Measurements from ENCODE around the gene ATP6V0C. TPM values are rescaled to one million over a fixed set of nuclear protein-coding genes. Genes with fewer than 3 reads are reported as not detected.

Gene ATP6V0C
- 137 TPM for total RNA-seq
- long read RNA-seq, transcript ATP6V0C-201 (3 exons, 1,175 nt), result major isoform, 39 of 39 reads
- long read RNA-seq, partial matches to known transcripts, result 0 of 39 reads
- long read RNA-seq, other reads (novel, unspliced or antisense), result 0 of 39 reads

GRCh38 chr16:2513405-2514332 is at the start of gene ATP6V0C:
Gene ATP6V0C, plus strand, starts transcription at chr16:2513952. Its CDS starts 152 bp downstream, at chr16:2514104.
- intact Hi-C loops (cut with DNase I), result loop anchor here (1.0 to 5.0 kb wide), 2 partner anchors 12 to 306 kb away; partner anchors contain the start of gene MLST8
- peak; percentile 87 for ATAC-seq
- peak; percentile 97 for DNase-seq (ENCODE audit: missing footprints)

- no peak for ATAC-seq
- no peak for DNase-seq (ENCODE audit: missing footprints)
- intact Hi-C loops (cut with DNase I), result loop anchor here (5.0 kb wide), 1 partner anchor 33 kb away; no protein-coding TSS in a partner anchor
These were observed 49.4 kb upstream of the ATP6V0C start for GRCh38 chr16:2464333-2464732.

DNA sequence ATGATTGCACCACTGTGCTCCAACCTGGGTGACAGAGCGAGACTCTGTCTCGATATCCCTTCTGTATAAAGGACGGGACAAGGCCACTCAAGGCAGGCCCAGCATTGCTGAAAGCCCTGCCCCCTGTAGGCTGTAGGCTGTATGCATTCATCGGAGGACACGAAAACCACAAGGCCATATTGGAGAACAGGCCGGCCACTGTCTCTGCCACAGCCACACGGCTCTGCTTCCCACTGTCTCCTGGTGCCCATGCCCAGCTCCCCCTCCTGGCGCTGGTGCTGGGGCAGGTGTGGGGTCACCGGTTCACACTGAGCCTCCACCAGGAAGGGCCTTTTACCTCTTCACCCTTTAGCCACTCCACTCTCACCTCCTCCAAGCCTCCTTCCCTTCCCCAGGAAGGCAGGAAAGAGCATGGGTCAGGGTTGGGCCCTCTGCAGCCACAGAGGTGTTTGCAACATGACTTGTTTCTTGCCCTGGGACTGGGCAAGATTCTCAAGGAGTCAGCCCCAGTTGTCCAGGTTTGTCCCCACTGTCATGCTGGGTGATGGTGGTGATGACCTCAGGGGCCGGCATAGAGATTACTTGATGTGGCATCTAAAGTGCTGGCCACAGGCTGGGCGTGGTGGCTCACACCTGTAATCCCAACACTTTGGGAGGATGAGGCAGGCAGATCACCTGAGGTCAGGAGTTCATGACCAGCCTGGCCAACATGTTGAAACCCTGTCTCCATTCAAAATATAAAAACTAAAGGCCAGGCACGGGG is 47.9 kb upstream of the ATP6V0C start:
- intact Hi-C loops (cut with DNase I), result no loop called here
- ATAC-seq, result no peak

DNA sequence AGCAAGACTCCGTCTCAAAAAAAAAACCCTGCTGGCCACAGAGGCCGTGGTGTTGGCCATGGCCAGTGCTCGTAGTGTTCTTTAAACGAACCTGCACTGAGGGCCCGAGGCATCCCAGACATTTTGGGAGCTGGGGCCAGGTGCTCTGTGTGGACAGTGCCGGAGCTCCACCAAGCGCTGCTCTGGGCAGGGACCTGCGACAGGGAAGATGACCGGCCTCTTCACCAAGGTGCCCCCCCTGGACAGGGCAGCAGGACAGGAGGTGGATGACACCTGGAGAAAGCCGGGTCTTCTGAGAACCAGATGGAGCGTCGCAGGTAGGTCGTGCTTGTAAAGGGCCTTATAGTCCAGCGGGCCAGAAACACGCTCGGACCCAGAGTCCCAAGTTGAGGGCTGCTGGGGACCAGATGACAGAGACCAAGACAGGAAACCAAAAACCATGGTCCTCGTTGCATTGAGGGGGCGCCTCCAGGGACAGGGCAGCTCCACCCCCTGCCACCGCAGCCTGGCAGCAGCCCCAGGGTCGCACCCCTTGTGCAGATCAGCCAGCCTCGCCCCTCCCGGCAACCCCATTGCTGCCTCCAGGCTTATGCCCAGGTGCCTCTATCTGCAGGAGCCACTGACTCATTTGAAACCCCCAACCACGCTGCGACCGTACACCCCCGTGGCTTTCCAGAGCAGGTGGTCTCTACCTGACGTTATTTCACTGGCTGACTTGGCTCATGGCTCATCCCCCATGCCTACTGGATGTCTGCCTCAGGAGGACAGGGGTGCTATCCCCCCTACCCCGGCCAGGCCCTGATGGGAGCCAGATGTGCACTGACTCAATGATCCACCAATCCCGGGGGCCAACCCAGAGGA is 46.9 kb upstream of the ATP6V0C start:
- ATAC-seq (no peak), DNase-seq (ENCODE audit: missing footprints) (no peak)
- intact Hi-C loops (cut with DNase I), result no loop called here

More for the DNA sequence above, 47.9 kb upstream of the ATP6V0C start:
- no peak for DNase-seq (ENCODE audit: missing footprints)

DNA sequence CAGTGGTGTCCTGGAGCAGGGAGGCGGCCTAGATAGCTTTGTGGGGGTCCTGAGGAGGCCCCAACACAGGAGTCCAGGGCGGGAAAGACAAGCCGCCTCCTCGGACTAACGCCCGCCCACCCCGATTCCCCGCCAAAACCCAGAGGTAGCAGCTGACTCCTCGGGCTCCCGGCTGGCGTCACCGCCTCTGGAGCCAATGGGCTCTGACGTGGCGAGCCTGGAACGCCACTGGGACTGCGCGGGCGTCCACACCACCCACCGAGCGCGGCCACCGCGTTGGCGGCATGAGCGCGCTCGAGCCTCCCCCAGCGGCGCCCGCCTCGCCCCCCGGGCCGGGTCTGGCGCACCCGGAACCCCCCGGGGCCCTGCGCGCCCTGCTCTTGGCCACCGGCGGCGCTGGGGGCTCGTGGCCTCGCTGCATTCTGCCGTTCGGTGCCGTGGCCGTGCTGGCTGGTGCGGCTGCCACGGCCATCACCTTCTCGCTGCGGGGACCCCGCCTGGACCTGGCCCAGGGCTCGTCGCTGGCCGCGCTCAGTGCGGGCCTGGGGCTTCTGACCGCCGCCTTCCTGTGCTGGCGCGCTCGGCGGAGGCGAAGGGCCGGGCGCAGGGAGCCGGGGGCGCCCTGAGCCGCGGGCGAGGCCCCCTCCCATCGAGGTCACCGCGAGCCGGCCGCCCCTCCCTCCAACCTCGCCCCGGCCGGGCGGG is 46.1 kb upstream of the ATP6V0C start:
- ATAC-seq (peak; percentile 85), DNase-seq (ENCODE audit: missing footprints) (peak; percentile 88)
- intact Hi-C loops (cut with DNase I), result no loop called here

DNA sequence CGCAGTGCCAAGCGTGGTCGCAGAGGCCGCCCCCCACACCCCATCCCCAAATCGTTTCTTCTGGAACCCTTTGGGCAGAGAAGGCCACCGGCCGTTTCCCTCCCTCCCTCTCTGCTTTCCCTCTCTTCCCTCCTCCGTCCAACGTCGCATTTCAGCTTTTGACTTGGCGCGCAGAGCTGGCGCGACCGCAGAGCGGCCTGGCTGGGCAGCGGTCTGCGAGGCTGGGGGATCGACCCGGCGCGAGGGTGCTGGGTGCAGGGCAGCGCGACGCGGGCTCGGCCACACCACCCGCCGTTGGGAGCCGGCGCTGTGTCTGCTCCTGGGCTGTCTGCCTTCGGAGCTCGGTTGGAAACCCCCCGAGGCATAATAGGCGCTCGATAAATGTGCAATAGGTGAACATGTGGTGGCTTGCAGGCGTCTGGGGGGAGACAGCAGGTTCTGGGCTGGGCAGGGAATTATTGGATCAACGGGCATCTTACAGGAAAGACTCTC is 45.5 kb upstream of the ATP6V0C start:
- intact Hi-C loops (cut with DNase I), result no loop called here
- no peak for ATAC-seq
- DNase-seq (ENCODE audit: missing footprints), result no peak

DNA sequence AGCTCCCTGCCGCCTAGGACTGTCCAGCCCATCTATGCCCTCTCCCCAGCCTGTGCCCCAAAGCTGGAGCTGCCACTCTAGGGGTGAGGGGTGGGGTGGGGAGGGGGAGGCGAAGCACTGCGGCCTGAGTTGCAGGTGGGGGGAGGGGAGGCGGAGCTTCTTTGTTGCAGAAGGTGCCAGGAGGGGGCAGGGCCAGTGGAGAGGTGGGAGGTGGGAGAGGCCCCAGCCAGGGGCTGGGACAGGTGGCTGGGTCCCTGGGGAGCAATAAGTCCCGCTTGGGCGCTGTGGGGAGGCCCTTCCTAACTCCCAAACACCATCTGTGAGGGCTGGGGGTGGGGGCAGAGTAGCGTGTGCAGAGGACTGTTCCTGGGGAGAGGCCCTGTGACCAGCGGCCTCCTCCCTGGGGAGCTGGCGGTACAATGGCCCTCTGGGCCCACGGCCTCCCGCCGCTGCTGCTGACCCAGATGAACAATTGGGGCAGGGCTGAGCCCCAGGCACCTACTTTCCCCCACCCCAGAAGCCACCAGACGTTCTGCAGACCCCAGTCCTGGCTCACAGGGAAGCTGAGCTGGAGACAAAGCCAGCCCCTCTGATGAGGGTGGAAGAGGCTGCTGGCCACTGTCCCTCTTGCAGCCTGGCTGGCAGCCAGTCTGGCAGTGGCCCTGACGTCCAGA is 44.9 kb upstream of the ATP6V0C start:
- no peak for DNase-seq (ENCODE audit: missing footprints)
- intact Hi-C loops (cut with DNase I), result no loop called here
- ATAC-seq, result no peak

DNA sequence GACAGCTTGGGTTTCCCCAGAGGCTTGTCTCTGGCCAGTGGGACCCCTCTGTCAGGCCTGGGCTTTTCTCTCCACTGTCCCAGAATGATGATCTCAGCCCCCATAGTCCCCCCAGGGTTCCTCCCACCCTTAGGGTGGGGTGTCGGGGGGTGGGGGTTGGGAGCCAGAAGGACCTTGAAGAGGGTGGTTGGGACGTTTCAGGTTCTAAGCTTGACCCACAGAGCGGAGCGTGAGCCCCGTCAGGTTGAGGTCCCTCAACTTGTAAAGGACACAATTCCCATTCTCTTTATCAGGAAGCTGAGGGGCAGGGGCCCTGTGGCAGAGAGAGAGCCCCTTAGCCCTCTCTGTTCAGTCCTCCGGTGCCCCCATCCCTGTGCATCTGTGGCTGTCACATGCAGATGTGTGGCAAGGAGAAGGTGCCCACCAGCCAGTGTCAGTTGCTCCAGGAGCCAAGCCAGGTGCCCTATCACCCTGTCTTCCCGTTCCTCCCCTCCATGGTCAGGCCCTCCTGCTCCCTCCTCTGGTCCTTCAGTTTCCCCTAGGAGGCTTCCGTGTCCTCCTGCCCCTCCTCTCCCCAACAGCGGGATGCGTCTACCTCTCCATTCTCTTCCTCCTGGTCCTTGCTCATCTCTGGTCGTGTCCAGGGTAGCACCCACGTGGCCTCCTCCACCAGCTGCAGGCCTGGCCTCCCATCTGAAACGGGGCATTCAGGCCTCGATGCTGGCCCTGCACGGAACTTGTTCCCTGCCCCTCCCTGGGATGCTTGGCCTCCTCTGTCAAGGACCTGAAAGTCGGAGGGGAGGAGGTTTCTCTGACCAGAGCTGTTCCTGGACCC is 44.1 kb upstream of the ATP6V0C start:
- intact Hi-C loops (cut with DNase I), result no loop called here
- no peak for ATAC-seq
- DNase-seq (ENCODE audit: missing footprints), result no peak

DNA sequence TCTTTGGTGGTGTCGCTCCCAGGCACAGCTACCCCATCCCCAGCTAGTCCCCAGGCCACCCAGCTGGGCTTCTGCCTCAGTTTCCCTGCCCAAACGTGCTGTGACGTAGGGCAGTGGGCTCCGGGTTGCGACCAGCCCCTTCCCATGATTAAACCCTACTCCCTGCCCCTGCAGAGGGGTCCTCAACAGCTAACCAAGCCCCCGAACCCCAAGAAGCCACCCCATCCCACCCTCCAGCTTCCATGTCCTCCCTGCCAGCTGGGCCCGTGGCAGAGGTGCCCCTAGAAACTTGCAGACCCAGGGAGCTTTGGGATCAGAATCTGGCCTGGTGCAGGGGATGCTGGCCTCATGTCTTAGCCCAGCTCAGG is 43.5 kb upstream of the ATP6V0C start:
- DNase-seq (ENCODE audit: missing footprints) (no peak), ATAC-seq (no peak)
- intact Hi-C loops (cut with DNase I), result no loop called here

DNA sequence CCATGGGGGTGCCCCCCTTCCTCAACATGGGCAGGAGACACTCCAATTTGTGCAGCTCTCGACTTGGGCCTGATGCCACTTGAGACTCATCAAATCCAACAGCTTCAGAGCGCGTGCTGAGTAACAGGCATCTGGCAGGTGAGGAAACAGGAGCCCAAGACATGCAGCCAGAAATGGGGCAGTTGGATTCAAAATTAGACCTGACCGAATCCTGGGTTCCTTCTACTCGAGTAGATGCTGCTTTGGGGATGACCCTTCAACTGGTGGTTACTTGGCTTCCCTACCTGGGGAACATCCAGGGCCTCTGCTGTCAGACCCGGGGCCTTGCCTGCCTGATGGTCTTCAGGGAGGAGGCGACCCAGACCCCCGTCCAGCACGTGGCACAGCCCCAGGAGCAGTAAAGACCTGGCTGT is 43.1 kb upstream of the ATP6V0C start:
- no peak for DNase-seq (ENCODE audit: missing footprints)
- ATAC-seq, result no peak
- intact Hi-C loops (cut with DNase I), result no loop called here

DNA sequence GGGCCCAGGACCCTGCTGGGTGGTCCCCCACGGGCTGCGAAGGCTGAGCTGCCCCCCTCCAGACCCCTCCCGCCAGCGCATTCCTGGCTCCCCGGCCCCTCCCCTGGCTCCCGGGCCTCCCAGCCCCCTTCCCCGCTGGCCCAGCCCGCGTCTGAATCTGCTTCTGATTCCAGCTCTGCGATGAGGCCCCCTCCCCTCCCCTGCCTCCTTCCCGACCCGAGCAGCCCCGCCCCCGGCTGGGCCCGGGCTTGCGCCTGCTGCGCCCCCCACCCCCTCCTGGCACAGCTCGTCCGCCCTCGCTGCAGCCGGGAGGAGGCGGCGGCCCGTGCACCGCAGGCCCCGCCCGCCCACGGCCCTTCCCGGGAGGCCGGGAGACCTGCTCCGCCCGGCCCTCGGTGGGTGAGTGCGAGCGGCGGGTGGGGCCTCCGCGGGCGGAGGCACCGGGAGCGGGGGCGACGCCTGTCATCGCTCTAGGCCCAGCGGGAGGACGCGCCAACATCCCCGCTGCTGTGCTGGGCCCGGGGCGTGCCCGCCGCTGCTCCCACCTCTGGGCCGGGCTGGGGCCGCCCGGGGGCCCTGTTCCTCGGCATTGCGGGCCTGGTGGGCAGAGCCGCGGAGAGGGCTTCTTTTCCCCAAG is 42.6 kb upstream of the ATP6V0C start, which contains the start of gene NTN3:
Gene NTN3 (plus strand): TSS at position 282 of the 637 bp plus-strand sequence. CDS start 405 bp downstream, outside the sequence.
- ATAC-seq (no peak), DNase-seq (ENCODE audit: missing footprints) (no peak)
- intact Hi-C loops (cut with DNase I), result no loop called here

GRCh38 chr16:2471653-2472487 is 41.9 kb upstream of the ATP6V0C start:
- intact Hi-C loops (cut with DNase I), result no loop called here
- ATAC-seq (no peak), DNase-seq (ENCODE audit: missing footprints) (no peak)

DNA sequence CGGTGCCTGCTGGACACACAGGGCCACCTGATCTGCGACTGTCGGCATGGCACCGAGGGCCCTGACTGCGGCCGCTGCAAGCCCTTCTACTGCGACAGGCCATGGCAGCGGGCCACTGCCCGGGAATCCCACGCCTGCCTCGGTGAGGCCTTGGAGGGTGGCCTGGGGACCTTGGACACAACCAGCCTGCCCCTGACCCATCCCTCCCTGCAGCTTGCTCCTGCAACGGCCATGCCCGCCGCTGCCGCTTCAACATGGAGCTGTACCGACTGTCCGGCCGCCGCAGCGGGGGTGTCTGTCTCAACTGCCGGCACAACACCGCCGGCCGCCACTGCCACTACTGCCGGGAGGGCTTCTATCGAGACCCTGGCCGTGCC is 41.3 kb upstream of the ATP6V0C start:
- DNase-seq (ENCODE audit: missing footprints), result no peak
- intact Hi-C loops (cut with DNase I), result no loop called here
- no peak for ATAC-seq

DNA sequence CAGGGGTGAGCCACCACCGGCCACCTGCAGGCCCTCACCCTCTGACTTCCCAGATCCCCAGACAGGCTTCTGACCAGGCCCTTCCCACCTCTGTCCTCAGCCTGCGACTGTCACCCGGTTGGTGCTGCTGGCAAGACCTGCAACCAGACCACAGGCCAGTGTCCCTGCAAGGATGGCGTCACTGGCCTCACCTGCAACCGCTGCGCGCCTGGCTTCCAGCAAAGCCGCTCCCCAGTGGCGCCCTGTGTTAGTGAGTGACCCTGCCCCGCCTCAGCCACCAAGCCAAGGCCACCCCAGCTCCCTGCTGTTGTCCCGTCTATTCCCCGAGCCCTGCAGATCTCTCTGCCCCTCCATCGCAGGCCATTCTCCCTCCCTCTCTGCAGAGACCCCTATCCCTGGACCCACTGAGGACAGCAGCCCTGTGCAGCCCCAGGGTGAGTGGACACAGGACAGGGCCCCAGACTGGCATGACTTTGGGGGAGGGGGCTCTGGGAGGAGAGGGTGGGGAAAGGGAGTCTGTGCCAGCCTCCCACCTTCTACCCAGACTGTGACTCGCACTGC is 40.8 kb upstream of the ATP6V0C start:
- DNase-seq (ENCODE audit: missing footprints), result no peak
- no peak for ATAC-seq
- intact Hi-C loops (cut with DNase I), result no loop called here

- no peak for ATAC-seq
- intact Hi-C loops (cut with DNase I), result no loop called here
- no peak for DNase-seq (ENCODE audit: missing footprints)
These were observed 40.3 kb upstream of the ATP6V0C start for GRCh38 chr16:2473446-2473926.

All from Right ventricle myocardium inferior (tissue), 1 donor.